CD4-positive, alpha-beta T cell (primary cell): Measurements from ENCODE around the gene SLC2A13. TPM values are rescaled to one million over a fixed set of nuclear protein-coding genes. Genes with fewer than 3 reads are reported as not detected.

Experiments used
- ATAC-seq: fragments of 200-7000 bp; cut with Tn5 transposase; one replicate; pipeline ENCODE4 v1.10.0; 2022; ENCODE audit warnings: mild to moderate bottlenecking; ENCODE audit not compliant: poor library complexity
- CTCF ChIA-PET: fragments of 350-600 bp; sonication (Branson Sonifier 250); formaldehyde crosslinking; loops from one replicate; lab custom pipeline; 2021; ENCODE audit warnings: antibody characterized with exemption, inconsistent platforms; lab: Charles Lee
- POLR2A ChIA-PET: fragments of 350-600 bp; sonication (Branson Sonifier 250); formaldehyde crosslinking; loops from one replicate; lab custom pipeline; 2021; ENCODE audit warnings: antibody characterized with exemption, inconsistent platforms; lab: Charles Lee
- DNase-seq, 14 experiments: peaks; one replicate each; pipeline ENCODE4 v3.0.0-alpha.2; 2013 to 2020; ENCODE audit warnings: mixed read lengths in 2 of 14
- H3K27ac ChIP-seq, 2 donors: one replicate each; pipeline versions ENCODE4 v1.5.1 to v1.7.0; 2013; ENCODE audit warnings: low read length in 2 of 2, low read depth in 1 of 2, mild to moderate bottlenecking in 1 of 2
- H3K27me3 ChIP-seq, 2 experiments: 1 replicate in 1 of 2; 2 replicates in 1 of 2; pipeline versions ENCODE4 v1.6.1 to v1.7.0; 2013; ENCODE audit warnings: low read length in 2 of 2, control low read depth in 1 of 2, mild to moderate bottlenecking in 1 of 2, moderate library complexity in 1 of 2; ENCODE audit not compliant: insufficient read depth in 2 of 2, control insufficient read depth in 1 of 2
- H3K36me3 ChIP-seq: one replicate; pipeline ENCODE4 v1.6.1; 2013; ENCODE audit warnings: low read length, control low read depth; ENCODE audit not compliant: insufficient read depth
- H3K4me1 ChIP-seq: one replicate; pipeline ENCODE4 v1.6.1; 2013; ENCODE audit warnings: low read length, control low read depth; ENCODE audit not compliant: insufficient read depth
- H3K4me3 ChIP-seq: one replicate; pipeline ENCODE4 v1.5.1; 2013; ENCODE audit warnings: mild to moderate bottlenecking, low read length, moderate library complexity
- H3K9me3 ChIP-seq, 2 experiments: 1 replicate in 1 of 2; 2 replicates in 1 of 2; pipeline versions ENCODE4 v1.6.1 to v1.7.0; 2013; ENCODE audit warnings: low read length in 2 of 2, mild to moderate bottlenecking in 2 of 2, control low read depth in 1 of 2, moderate library complexity in 1 of 2; ENCODE audit not compliant: control insufficient read depth in 1 of 2, insufficient read depth in 1 of 2
- H3K27ac Mint-ChIP-seq: one replicate; pipeline ENCODE4 v1.8.0; 2020; ENCODE audit warnings: mixed read lengths
- H3K27me3 Mint-ChIP-seq: one replicate; pipeline ENCODE4 v1.8.0; 2021; ENCODE audit warnings: mixed read lengths
- H3K36me3 Mint-ChIP-seq: one replicate; pipeline ENCODE4 v1.8.0; 2021; ENCODE audit warnings: low read depth, mixed read lengths
- H3K4me1 Mint-ChIP-seq: one replicate; pipeline ENCODE4 v1.8.0; 2021; ENCODE audit warnings: low read depth, mixed read lengths
- H3K4me3 Mint-ChIP-seq: one replicate; pipeline ENCODE4 v1.8.0; 2020; ENCODE audit warnings: mild to moderate bottlenecking, mixed read lengths
- H3K9me3 Mint-ChIP-seq: one replicate; pipeline ENCODE4 v1.8.0; 2020; ENCODE audit warnings: mixed read lengths
- intact Hi-C, 2 experiments: fragments of 100-400 bp; cut with DNase I in 1 of 2; cut with micrococcal nuclease in 1 of 2; formaldehyde crosslinking; loops; one replicate each; pipeline versions ENCODE4 v1.15.1 to v1.9.0; 2023 to 2025; cut with DNase I, micrococcal nuclease
- total RNA-seq, 174 experiments: library from RNA in 2 of 174; stranded (reverse) in 2 of 174; gene quantifications; one replicate each; pipeline ENCODE4 v1.2.3 and lab custom pipeline; 2021 to 2026
- TF ChIP-seq, protein P1 (sequence below): fragments of 200-600 bp; IDR thresholded peaks from one replicate; pipeline ENCODE4 v1.8.0; 2022; ENCODE audit warnings: antibody characterized with exemption, mild to moderate bottlenecking

The SLC2A13 gene
- total RNA-seq, 2 experiments from 2014 or later, result 1.6 to 1.7 TPM

DNA sequence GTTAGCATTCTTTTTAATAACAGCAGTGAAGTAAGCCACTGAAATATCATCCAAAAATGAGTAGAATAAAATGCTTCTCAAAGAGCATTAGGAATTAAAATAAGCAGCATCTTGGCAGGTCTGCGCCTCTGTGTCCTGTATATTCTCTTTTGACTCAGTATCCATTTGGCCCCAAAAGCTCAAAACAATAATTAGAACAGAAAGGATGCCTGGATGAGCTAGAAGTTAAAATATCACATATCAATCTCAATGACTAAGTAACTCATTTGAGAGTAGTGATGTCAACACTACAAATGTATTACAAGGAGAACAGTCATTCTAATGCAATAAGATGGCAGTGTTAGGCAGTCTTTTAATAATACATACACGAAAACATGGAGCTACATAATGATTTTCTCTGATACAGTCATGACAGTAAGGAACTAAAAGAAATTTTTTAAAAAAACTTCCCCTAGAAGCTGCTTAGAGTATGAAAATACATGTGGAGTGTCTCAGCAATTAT, 325.4 kb downstream of the SLC2A13 start:
- Mint-ChIP-seq H3K4me3 (no peak overlapping the region), H3K4me1 (no peaks in the 10 kb centered on the region), H3K9me3 (no peaks in the 10 kb centered on the region), H3K27ac (no peak overlapping the region), H3K27me3 (no peaks in the 10 kb centered on the region), H3K36me3 (no peaks in the 10 kb centered on the region)
- TF ChIP-seq, protein P1, sequence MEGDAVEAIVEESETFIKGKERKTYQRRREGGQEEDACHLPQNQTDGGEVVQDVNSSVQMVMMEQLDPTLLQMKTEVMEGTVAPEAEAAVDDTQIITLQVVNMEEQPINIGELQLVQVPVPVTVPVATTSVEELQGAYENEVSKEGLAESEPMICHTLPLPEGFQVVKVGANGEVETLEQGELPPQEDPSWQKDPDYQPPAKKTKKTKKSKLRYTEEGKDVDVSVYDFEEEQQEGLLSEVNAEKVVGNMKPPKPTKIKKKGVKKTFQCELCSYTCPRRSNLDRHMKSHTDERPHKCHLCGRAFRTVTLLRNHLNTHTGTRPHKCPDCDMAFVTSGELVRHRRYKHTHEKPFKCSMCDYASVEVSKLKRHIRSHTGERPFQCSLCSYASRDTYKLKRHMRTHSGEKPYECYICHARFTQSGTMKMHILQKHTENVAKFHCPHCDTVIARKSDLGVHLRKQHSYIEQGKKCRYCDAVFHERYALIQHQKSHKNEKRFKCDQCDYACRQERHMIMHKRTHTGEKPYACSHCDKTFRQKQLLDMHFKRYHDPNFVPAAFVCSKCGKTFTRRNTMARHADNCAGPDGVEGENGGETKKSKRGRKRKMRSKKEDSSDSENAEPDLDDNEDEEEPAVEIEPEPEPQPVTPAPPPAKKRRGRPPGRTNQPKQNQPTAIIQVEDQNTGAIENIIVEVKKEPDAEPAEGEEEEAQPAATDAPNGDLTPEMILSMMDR, result no peak
- Histone ChIP-seq H3K27me3 (no peaks in the 10 kb centered on the region), H3K9me3 (no peaks in the 10 kb centered on the region), H3K27ac (no peak overlapping the region), H3K36me3 (no peaks in the 10 kb centered on the region), H3K4me1 (no peaks in the 10 kb centered on the region), H3K4me3 (no peak overlapping the region)
- no peak for DNase-seq
- intact Hi-C loops, result no loop called here
- ChIA-PET CTCF (no interaction called here), POLR2A (no interaction called here)
- no peak for ATAC-seq

GRCh38 chr12:39779768-39780340, 326.0 kb downstream of the SLC2A13 start:
- CTCF ChIA-PET, result no interaction called here

DNA sequence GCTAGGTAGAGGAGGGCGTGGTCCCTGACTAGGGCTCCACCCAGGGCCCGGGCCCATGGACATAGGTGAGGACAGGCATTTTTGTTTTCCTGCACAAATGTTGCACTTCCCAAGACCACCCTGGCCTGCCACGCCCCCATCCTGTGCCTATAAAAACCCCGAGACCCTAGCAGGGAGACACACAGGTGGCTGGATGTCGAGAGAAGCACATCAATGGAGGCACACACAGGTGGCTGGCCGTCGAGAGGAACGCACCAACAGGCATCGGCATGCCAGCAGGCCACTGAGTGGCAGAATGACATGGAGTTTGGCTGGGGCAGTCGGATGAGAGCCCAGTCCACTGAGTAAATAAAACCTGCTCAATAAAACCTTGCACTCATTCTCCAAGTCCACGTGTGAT, 328.4 kb downstream of the SLC2A13 start:
- Mint-ChIP-seq H3K4me3 (no peak overlapping the region), H3K4me1 (no peaks in the 10 kb centered on the region), H3K9me3 (no peaks in the 10 kb centered on the region), H3K36me3 (no peaks in the 10 kb centered on the region), H3K27ac (no peak overlapping the region), H3K27me3 (no peaks in the 10 kb centered on the region)
- H3K27me3 ChIP-seq, result no peaks in the 10 kb centered on the region
- ChIA-PET CTCF (no interaction called here), POLR2A (no interaction called here)
- no peak overlapping the region for H3K4me3 ChIP-seq
- H3K4me1 ChIP-seq, result no peaks in the 10 kb centered on the region
- H3K9me3 ChIP-seq, result no peaks in the 10 kb centered on the region
- H3K27ac ChIP-seq, result no peak overlapping the region
- intact Hi-C loops, result no loop called here
- H3K36me3 ChIP-seq, result no peaks in the 10 kb centered on the region
- TF ChIP-seq, protein P1, result no peak
- DNase-seq (peak in 1 of 14 experiments; percentile 3), ATAC-seq (no peak)

More at GRCh38 chr12:39779768-39780340, 326.0 kb downstream of the SLC2A13 start:
- POLR2A ChIA-PET, result no interaction called here
- Histone ChIP-seq H3K4me1 (no peaks in the 10 kb centered on the region), H3K4me3 (no peak overlapping the region), H3K27me3 (no peaks in the 10 kb centered on the region), H3K27ac (no peak overlapping the region), H3K36me3 (no peaks in the 10 kb centered on the region), H3K9me3 (no peaks in the 10 kb centered on the region)
- DNase-seq (no peak), ATAC-seq (no peak)
- Mint-ChIP-seq H3K36me3 (no peaks in the 10 kb centered on the region), H3K4me3 (no peak overlapping the region), H3K27me3 (no peaks in the 10 kb centered on the region), H3K9me3 (no peaks in the 10 kb centered on the region), H3K27ac (no peak overlapping the region), H3K4me1 (no peaks in the 10 kb centered on the region)
- TF ChIP-seq, protein P1, result no peak
- intact Hi-C loops, result no loop called here
